ENCODE measurements around the gene RBPMS2. TPM values are rescaled to one million over a fixed set of nuclear protein-coding genes. Genes with fewer than 3 reads are reported as not detected.
A peak's percentile ranks its signal among the peaks of the same experiment; 100 is the strongest.

The RBPMS2 gene
- total and polyA plus RNA-seq, 3 experiments from 2014 or later: not detected

- CTCF ChIA-PET: interaction anchor here (0.8 to 4.4 kb wide), 29 partner anchors 9 to 106 kb away, joined by 3 to 26 read pairs (median 5); partner anchors contain the start of genes ANKDD1A and PLEKHO2
Observed at GRCh38 chr15:64809649-64810496, 34.5 kb upstream of the RBPMS2 start.

GRCh38 chr15:64808785-64809453 lies 33.5 kb upstream of the RBPMS2 start:
- CTCF ChIA-PET: interaction anchor here (0.8 to 4.4 kb wide), 24 partner anchors 8 to 107 kb away, joined by 3 to 26 read pairs (median 5); partner anchors contain the start of genes ANKDD1A and PLEKHO2
- Mint-ChIP-seq H3K4me3 (no peak overlapping the region), H3K9me3 (no peaks in the 10 kb centered on the region)

More at GRCh38 chr15:64809649-64810496, 34.5 kb upstream of the RBPMS2 start:
- no peak overlapping the region for H3K4me3 ChIP-seq (ENCODE audit: low read length)
- H3K36me3 ChIP-seq (ENCODE audit: insufficient read depth, low read length): no peaks in the 10 kb centered on the region
- H3K27ac ChIP-seq (ENCODE audit: low read depth, low read length): no peak overlapping the region
- H3K9me3 Mint-ChIP-seq: no peaks in the 10 kb centered on the region
- H3K27me3 ChIP-seq (ENCODE audit: insufficient read depth, low read length, poor library complexity, severe bottlenecking): no peaks in the 10 kb centered on the region
- no peaks in the 10 kb centered on the region for H3K36me3 Mint-ChIP-seq
- H3K4me1 ChIP-seq (ENCODE audit: insufficient read depth, low read length): no peaks in the 10 kb centered on the region
- peaks cover 3 to 6% (median 5%) of the 10 kb centered on the region in 3 donors for H3K4me1 Mint-ChIP-seq
- POLR2A ChIA-PET: interaction anchor here (0.9 to 1.3 kb wide), 2 partner anchors 29 to 85 kb away, joined by 3 read pairs; no protein-coding TSS in a partner anchor
- DNase-seq: peak; percentile 42 to 76 (median 56)
- no peak overlapping the region for H3K4me3 Mint-ChIP-seq
- H3K27me3 Mint-ChIP-seq: peaks cover 3 to 6% of the 10 kb centered on the region in 2 donors
- no peaks in the 10 kb centered on the region for H3K9me3 ChIP-seq (ENCODE audit: low read length)
- H3K27ac Mint-ChIP-seq: no peak overlapping the region

GRCh38 chr15:64807751-64808222 lies 32.4 kb upstream of the RBPMS2 start:
- Mint-ChIP-seq H3K4me1 (peaks cover 3 to 6% (median 5%) of the 10 kb centered on the region in 3 donors), H3K36me3 (no peaks in the 10 kb centered on the region), H3K9me3 (no peaks in the 10 kb centered on the region), H3K27me3 (peaks cover 3 to 6% of the 10 kb centered on the region in 2 donors), H3K4me3 (no peak overlapping the region), H3K27ac (no peak overlapping the region)
- ChIA-PET CTCF (interaction anchor here (4.4 kb wide), 1 partner anchor 27 kb away, joined by 26 read pairs; no protein-coding TSS in a partner anchor), POLR2A (no interaction called here)
- Histone ChIP-seq H3K36me3 (ENCODE audit: insufficient read depth, low read length) (no peaks in the 10 kb centered on the region), H3K4me1 (ENCODE audit: insufficient read depth, low read length) (no peaks in the 10 kb centered on the region), H3K27me3 (ENCODE audit: insufficient read depth, low read length, poor library complexity, severe bottlenecking) (no peaks in the 10 kb centered on the region), H3K4me3 (ENCODE audit: low read length) (no peak overlapping the region), H3K9me3 (ENCODE audit: low read length) (no peaks in the 10 kb centered on the region), H3K27ac (ENCODE audit: low read depth, low read length) (no peak overlapping the region)
- no peak for DNase-seq

More at GRCh38 chr15:64808785-64809453, 33.5 kb upstream of the RBPMS2 start:
- Mint-ChIP-seq H3K27me3 (peaks cover 3 to 6% of the 10 kb centered on the region in 2 donors), H3K27ac (no peak overlapping the region), H3K36me3 (no peaks in the 10 kb centered on the region), H3K4me1 (peaks cover 3 to 6% (median 5%) of the 10 kb centered on the region in 3 donors)
- Histone ChIP-seq H3K9me3 (ENCODE audit: low read length) (no peaks in the 10 kb centered on the region), H3K36me3 (ENCODE audit: insufficient read depth, low read length) (no peaks in the 10 kb centered on the region), H3K4me1 (ENCODE audit: insufficient read depth, low read length) (no peaks in the 10 kb centered on the region), H3K27ac (ENCODE audit: low read depth, low read length) (no peak overlapping the region), H3K27me3 (ENCODE audit: insufficient read depth, low read length, poor library complexity, severe bottlenecking) (no peaks in the 10 kb centered on the region), H3K4me3 (ENCODE audit: low read length) (no peak overlapping the region)
- POLR2A ChIA-PET: no interaction called here
- DNase-seq: no peak

- H3K4me3 Mint-ChIP-seq: no peak overlapping the region
- ChIA-PET CTCF (interaction anchor here (1.0 kb wide), 1 partner anchor 8 kb away, joined by 4 read pairs; no protein-coding TSS in a partner anchor), POLR2A (no interaction called here)
Observed at GRCh38 chr15:64807051-64807749, 31.8 kb upstream of the RBPMS2 start.

GRCh38 chr15:64806509-64806908 lies 31.1 kb upstream of the RBPMS2 start:
- H3K4me3 Mint-ChIP-seq: no peak overlapping the region
- H3K4me3 ChIP-seq (ENCODE audit: low read length): no peak overlapping the region
- no peaks in the 10 kb centered on the region for H3K36me3 Mint-ChIP-seq

More at GRCh38 chr15:64807051-64807749, 31.8 kb upstream of the RBPMS2 start:
- H3K9me3 Mint-ChIP-seq: no peaks in the 10 kb centered on the region
- H3K27me3 Mint-ChIP-seq: peaks cover 3 to 6% of the 10 kb centered on the region in 2 donors
- no peaks in the 10 kb centered on the region for H3K4me1 ChIP-seq (ENCODE audit: insufficient read depth, low read length)
- no peaks in the 10 kb centered on the region for H3K36me3 Mint-ChIP-seq
- DNase-seq: no peak
- no peaks in the 10 kb centered on the region for H3K27me3 ChIP-seq (ENCODE audit: insufficient read depth, low read length, poor library complexity, severe bottlenecking)
- no peaks in the 10 kb centered on the region for H3K9me3 ChIP-seq (ENCODE audit: low read length)
- H3K27ac ChIP-seq (ENCODE audit: low read depth, low read length): no peak overlapping the region
- H3K27ac Mint-ChIP-seq: no peak overlapping the region
- H3K4me1 Mint-ChIP-seq: peaks cover 3 to 6% (median 5%) of the 10 kb centered on the region in 3 donors
- H3K36me3 ChIP-seq (ENCODE audit: insufficient read depth, low read length): no peaks in the 10 kb centered on the region
- H3K4me3 ChIP-seq (ENCODE audit: low read length): no peak overlapping the region

GRCh38 chr15:64804619-64805018 lies 29.2 kb upstream of the RBPMS2 start:
- Mint-ChIP-seq H3K4me1 (peaks cover 0 to under 1% (median 0%) of the 10 kb centered on the region in 3 donors), H3K9me3 (peaks cover 0 to 4% (median 0%) of the 10 kb centered on the region in 5 donors), H3K27ac (no peak overlapping the region), H3K36me3 (no peaks in the 10 kb centered on the region), H3K27me3 (peaks cover 3 to 6% of the 10 kb centered on the region in 2 donors), H3K4me3 (no peak overlapping the region)
- H3K9me3 ChIP-seq (ENCODE audit: low read length): no peaks in the 10 kb centered on the region
- ChIA-PET CTCF (interaction anchor here (1.0 to 1.4 kb wide), 2 partner anchors 77 to 100 kb away, joined by 3 to 6 read pairs; no protein-coding TSS in a partner anchor), POLR2A (no interaction called here)
- H3K4me1 ChIP-seq (ENCODE audit: insufficient read depth, low read length): no peaks in the 10 kb centered on the region
- DNase-seq: no peak
- no peaks in the 10 kb centered on the region for H3K36me3 ChIP-seq (ENCODE audit: insufficient read depth, low read length)
- H3K27ac ChIP-seq (ENCODE audit: low read depth, low read length): no peak overlapping the region
- no peak overlapping the region for H3K4me3 ChIP-seq (ENCODE audit: low read length)
- H3K27me3 ChIP-seq (ENCODE audit: insufficient read depth, low read length, poor library complexity, severe bottlenecking): no peaks in the 10 kb centered on the region

More at GRCh38 chr15:64806509-64806908, 31.1 kb upstream of the RBPMS2 start:
- no peaks in the 10 kb centered on the region for H3K36me3 ChIP-seq (ENCODE audit: insufficient read depth, low read length)
- no peak overlapping the region for H3K27ac ChIP-seq (ENCODE audit: low read depth, low read length)
- H3K9me3 Mint-ChIP-seq: no peaks in the 10 kb centered on the region
- H3K27me3 ChIP-seq (ENCODE audit: insufficient read depth, low read length, poor library complexity, severe bottlenecking): no peaks in the 10 kb centered on the region
- no peaks in the 10 kb centered on the region for H3K4me1 ChIP-seq (ENCODE audit: insufficient read depth, low read length)
- peak overlapping the region in 1 of 8 donors; percentile 53 for H3K27ac Mint-ChIP-seq
- H3K4me1 Mint-ChIP-seq: peaks cover 3 to 6% (median 5%) of the 10 kb centered on the region in 3 donors
- H3K27me3 Mint-ChIP-seq: peaks cover 3 to 6% of the 10 kb centered on the region in 2 donors
- H3K9me3 ChIP-seq (ENCODE audit: low read length): no peaks in the 10 kb centered on the region
- no peak for DNase-seq
- ChIA-PET CTCF (interaction anchor here (1.0 kb wide), 1 partner anchor 9 kb away, joined by 4 read pairs; no protein-coding TSS in a partner anchor), POLR2A (no interaction called here)

GRCh38 chr15:64803526-64803925 lies 28.1 kb upstream of the RBPMS2 start:
- CTCF ChIA-PET: interaction anchor here (1.4 kb wide), 1 partner anchor 76 kb away, joined by 6 read pairs; no protein-coding TSS in a partner anchor
- Mint-ChIP-seq H3K4me3 (no peak overlapping the region), H3K4me1 (no peaks in the 10 kb centered on the region), H3K9me3 (peaks cover 0 to 4% (median 0%) of the 10 kb centered on the region in 5 donors), H3K27ac (no peak overlapping the region), H3K36me3 (no peaks in the 10 kb centered on the region), H3K27me3 (peaks cover 3 to 4% of the 10 kb centered on the region in 2 donors)
- no peaks in the 10 kb centered on the region for H3K9me3 ChIP-seq (ENCODE audit: low read length)
- H3K4me3 ChIP-seq (ENCODE audit: low read length): no peak overlapping the region
- DNase-seq: no peak
- no peaks in the 10 kb centered on the region for H3K4me1 ChIP-seq (ENCODE audit: insufficient read depth, low read length)
- POLR2A ChIA-PET: no interaction called here
- no peaks in the 10 kb centered on the region for H3K36me3 ChIP-seq (ENCODE audit: insufficient read depth, low read length)
- no peaks in the 10 kb centered on the region for H3K27me3 ChIP-seq (ENCODE audit: insufficient read depth, low read length, poor library complexity, severe bottlenecking)
- no peak overlapping the region for H3K27ac ChIP-seq (ENCODE audit: low read depth, low read length)

All from CD8-positive, alpha-beta memory T cell (primary cell).